ENCODE data around the gene PKP4.

Gene PKP4

DNA sequence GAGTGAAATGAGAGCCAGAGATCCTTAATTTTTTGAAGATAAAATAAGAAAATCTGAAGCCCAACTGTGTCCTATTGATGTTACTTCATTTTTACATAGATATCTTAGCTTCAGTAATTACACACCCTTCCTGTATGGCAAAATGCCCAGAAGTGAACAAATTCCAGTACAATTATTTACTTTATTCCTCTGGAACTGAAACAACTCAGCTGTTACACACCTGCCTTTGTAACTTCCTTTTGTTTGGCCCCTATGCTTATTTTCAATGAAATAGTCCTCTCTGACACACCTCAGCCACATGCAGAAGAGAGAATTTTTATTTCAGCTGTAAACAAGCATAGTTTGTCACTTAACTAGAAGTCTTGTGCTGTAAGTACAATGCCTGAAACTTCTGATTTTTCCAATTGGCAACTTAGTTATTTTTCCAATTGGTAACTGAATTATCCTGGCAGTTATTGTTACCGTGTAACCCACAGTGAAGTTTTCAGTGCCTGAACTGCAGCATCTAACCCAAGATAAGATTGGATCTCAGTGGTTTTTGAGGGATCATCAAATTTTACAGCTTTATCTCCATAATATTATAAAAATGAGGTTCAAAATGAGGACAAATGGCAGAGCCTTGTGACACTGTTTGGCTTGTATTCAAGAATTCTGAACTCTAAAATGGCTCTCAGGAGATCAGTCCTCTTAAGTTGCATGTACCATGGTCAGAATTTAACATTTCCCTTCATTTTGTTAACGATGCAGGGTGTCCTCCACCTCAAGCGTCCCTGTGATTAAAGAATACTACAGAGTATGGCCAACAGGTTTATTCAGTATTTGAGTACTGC, 82.6 kb downstream of the PKP4 start:
- peak; percentile 30 for DNase-seq (ENCODE audit: low read depth)

DNA sequence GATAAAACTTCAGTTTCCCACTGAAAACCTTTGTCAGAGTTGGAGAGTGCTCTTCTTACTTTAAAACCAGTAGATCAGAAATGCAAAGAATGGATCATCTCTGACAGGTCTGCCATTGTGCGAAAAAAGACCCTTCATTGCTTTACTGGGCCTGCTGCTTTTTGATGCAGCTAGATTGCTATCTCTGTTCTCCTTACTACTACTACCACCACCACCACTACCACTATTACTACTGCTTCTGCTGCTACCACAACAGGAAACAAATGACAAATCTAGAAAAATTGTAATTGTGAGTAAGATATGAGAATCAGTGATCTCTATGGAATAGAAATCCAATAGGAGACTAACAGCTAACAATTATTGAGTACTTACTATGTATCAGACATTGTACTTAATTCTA, 85.8 kb downstream of the PKP4 start:
- no peak for DNase-seq (ENCODE audit: low read depth)

DNA sequence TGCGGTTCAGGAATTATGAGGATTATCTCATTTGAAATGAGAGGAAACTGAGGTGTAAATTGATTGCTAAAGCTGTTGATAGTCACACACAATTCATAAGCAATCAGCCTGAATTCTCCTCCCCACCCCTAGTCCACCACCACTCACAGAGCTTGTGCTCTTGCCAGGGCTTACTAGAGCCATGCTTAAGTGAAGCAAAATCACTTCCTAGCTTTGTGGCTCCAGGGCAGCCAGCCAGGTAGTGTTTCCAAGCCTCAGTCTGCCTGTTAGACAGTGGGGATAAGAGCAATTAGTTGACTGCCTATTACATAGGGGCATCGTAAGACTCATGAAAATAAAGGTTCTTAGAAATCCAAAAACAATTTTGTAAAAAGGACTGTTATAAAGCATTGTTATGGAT, 87.2 kb downstream of the PKP4 start:
- DNase-seq (ENCODE audit: low read depth): no peak

DNA sequence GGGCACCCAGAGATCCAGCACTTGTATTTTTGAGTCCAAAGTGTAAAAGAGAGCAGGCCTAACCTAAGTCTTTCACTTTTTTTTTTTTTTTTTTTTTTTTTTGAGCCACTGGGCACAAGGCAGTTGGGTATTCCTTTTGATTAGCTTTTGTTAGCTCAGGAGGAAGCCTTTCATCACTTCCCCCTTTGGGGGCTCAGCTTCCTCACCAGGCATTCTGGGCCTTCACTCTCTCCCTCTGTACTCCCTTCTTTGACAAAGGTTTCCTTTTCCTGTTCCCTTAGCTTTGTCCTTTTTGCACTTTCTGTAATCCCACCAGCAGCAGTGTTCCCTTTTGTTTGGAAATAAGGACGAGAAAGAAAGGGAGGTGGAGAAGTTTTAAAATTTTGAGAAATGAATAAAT, 88.2 kb downstream of the PKP4 start:
- no peak for DNase-seq (ENCODE audit: low read depth)

DNA sequence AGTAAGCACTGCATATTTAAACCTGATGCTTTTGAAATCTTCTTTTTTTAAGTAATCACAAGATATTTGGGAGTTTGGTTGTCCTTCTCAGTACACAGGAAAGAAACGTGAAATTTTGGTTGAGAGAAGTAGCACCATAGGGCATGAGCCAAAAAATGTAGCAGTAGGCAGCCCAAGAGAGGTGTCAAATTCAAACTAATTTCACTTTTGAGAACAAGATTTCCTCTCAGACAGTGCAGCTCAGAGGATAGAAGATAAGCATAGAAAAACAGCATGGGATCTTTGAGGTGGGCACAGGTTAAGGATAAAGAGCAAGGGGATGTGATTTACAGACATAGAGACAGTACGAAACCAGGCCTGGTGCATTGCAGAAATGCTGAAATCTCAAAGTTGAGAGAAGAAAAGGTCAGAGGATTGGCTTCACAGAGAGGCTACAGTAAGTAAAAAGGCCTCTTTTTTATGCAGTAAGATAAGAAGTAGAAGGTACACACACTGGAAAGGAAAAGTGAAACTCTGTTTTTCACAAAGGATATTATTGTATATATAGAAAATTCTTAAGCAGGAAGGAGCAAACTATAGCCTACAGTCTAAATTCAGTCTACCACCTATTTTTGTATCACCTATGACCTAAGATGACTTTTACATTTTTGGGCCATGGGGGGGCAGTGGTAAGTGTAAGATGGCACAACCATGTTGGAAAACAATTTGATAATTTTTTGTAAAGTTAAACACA, 89.8 kb downstream of the PKP4 start:
- no peak for DNase-seq (ENCODE audit: low read depth)

DNA sequence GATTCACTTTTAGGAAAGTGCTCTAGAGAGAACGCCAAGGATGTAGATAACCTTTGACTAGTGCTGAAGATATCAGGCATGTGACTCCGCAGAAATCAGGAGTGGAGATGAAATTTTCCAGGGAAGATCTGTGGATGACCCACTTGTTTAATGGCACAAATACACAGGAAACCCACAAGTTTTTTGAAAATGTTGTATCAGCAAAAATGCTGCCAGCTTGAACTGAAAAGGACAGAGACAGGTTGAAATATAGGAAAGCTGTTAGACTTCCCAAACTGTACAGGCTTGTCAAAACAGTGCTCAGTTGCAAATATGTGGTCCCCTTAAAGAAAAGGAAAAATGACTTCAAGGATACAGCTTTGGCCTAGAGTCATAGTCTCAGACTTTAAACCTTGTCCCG, 96.5 kb downstream of the PKP4 start:
- DNase-seq (ENCODE audit: low read depth): no peak

DNA sequence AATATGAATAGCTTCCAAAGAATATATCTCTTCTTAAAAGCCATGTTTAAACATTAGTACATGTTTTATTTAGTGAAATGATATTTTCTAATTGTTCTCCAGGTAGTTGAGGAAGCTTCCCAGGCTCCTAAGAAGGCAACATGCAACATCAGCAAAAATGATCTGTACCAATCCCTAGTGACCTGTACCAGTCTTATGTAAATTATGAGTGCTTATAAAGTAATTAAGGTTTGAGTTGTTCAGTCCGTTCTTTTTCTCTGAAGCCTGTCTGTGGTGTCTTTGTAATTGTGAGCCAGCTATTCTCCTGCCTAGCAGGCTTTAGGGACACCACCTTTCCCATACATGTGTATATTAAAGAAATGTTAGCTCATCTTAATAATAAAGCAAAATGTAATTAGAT, 98.2 kb downstream of the PKP4 start:
- no peak for DNase-seq (ENCODE audit: low read depth)

DNA sequence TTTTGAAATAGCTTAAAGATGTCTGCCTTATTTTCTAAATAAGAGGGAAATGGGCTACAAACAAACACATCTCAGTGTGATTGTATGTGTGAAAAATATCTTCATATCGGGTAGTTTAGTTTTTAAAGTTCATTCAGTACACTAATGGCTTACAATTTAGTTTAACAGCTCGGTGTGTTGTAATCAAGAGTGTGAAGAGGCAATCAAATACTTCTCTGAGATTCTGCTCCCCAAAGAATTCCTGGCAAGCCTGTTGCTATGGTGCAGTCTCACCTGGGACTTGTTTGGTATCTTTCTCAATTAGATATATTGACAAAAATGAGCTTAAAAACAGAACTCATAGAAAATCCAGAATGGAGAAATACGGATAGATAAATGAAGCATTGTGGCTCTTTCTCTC, 99.4 kb downstream of the PKP4 start:
- DNase-seq (ENCODE audit: low read depth): no peak

DNA sequence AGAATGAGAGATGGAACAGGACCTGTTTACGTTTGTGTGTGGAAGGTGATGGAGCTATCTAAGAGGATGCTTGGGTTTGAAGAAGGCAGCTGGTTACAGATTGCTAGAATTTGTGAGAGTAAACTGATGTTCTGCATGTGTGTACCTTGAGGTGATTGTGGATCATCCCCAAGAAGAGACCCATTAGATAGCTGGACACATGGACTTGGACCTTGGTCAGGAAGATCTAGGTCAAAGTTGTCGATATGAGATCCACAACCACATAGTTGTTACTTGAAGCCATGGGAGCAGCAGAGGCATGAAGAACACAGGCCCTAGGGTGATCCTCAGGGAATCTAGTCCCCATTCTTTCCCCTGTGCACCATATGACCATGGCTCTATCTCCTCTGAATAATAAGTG, 101.0 kb downstream of the PKP4 start:
- no peak for DNase-seq (ENCODE audit: low read depth)

DNA sequence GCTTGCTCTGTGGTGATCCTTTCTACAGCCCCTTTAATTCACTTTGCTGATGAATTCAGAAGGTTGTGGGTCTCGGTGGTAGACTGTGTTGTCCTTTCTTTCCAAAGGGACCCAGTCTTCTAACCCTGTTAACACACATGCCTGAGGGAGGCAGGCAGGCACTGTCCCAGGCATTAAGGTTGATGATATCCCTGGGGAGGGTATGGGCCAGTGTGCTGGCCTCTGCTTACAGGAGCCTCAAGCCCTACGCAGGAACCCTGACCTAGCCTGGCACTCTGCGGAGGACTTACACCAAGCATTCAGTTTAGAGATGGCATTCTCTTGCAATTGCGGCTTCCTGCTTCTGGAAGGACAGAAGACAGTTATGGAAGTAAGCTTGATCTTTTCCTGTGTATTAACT, 102.5 kb downstream of the PKP4 start:
- DNase-seq (ENCODE audit: low read depth): no peak

DNA sequence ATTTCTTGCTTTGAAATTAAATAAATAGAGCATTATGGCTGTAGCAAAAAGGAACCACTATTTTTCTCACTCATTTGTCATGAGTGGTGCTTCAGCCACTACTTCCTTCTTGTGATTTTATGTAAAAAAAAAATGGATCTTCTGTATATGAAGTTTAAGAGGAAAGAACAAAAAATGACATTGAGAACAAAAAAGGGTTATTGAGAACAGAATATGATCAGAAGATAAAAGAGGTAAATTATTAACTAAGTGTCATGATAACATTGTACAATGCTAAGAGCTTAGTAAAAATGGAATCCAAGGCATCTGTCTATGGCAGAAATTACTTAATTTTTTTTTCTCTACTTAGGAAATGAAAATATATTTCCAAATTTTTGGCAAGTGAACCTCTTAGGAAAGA, 103.5 kb downstream of the PKP4 start:
- no peak for DNase-seq (ENCODE audit: low read depth)

DNA sequence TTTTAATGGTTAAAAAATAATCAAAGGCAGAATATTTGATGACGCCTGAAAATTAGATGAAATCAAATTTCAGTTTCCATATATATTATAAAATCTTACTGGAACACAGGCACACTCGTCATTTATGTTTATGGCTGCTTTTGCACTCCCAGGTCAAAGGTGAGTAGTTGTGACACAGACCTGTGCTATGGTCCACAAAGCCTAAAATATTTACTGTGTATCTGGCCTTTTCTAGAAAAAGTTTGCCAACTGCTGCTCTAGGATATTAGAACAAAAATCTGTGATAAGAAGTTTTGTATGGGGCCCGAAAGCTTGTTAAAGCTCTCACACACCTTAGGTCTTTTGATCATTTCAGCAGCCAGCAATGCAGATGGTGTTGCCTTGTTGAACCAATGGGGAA, 104.3 kb downstream of the PKP4 start:
- DNase-seq (ENCODE audit: low read depth): no peak

DNA sequence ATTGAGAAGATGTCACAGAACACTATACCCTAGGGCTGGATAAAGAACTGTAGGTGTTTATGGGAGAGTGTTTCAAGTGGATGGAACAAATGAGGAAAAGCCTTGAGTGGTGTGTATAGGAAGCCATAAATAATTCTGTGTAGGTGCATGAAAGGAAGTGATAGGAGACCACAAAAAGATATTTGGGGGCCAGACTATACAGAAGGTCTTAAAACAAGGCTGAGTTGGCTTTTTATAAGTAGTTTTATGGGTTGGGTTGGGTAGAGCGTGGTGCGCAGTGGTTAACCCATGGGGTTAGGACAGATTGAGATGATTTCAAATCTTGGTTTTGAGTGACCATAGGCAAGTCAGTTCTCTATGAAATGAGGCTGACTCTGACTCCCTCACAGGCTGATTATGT, 110.5 kb downstream of the PKP4 start:
- no peak for DNase-seq (ENCODE audit: low read depth)

DNA sequence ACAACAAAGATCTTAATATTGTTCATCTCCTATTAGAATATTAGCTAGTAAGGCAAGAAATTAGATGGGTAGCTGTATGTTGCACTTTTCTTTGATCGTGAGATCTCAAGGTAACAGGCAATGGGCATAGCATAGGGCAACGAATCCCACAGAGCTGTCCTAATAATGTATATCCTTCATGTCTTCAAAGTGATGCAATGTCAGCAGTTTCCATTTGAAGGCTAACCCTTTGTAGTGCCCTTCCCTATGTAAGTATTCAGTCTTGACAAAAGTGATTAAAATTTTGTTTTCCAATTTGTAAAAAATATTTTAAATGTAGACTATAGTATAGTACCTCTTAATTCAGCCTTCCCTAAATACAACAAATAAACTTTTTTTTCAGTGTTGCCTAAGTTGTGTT, 112.5 kb downstream of the PKP4 start:
- no peak for DNase-seq (ENCODE audit: low read depth)

DNA sequence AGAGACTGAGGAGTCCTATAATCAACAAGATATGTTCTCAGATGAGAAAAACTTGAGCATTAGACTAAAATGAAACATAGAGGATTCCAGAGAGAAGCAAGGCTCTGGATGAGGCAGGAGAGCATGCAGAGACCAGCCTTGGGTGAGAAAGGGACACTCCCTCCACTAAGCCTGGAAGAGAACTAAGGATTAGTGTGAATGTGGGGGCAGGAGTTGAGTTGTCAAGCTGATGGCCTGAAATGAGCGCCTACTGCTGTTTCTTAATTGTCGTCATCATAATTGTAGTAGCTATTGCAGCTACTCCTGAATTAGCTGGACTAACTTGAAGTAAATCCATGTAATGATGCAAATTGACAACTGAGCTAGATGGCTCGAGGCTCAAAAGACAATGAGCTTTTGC, 114.1 kb downstream of the PKP4 start:
- no peak for DNase-seq (ENCODE audit: low read depth)

DNA sequence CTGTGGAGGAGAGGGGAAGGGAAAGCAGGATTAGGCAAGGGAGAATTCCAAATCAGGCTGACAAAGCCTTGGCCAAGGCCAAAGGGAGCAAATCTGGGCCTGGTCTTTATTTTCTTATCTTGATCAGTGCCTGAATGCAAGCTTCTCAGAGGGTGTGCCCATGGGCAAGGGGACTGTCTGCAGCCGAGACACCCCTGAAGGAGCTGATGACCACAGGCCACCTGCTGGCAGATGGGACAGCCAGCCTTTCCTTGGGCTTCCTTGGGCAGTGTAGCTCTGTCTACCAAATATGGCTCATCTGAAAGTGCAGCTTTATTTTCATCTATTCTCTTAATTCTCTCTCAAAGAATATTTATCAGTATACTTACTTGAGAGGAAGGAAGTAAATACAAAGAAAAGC, 117.0 kb downstream of the PKP4 start:
- DNase-seq (ENCODE audit: low read depth): no peak

DNA sequence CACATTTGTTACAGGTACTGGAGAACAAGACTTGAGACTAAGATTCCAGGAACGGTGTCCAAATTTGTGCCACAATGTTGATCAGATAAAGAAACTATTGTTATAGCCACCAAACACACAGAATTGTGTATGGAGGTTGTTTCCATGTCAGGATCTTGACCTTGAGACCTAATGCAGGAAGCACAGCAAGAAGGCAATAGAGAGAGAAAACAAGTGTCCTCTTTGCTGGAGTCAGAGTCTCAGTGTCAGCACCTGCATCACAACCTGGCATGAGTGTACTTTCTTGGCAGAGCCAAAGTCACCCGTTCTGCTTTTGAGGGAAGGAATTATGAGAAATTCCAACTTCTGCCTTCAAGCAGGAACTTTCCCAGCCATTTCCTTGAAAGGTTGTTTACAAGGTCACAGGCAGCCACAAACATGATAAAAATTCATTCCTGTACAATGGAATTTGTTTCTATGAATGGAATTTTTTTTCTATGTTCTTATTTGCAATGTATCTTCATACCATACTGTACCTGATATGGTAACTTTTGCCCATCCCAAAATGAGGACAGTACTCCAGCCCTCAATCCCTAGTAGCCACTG, 118.4 kb downstream of the PKP4 start:
- DNase-seq (ENCODE audit: low read depth): no peak

DNA sequence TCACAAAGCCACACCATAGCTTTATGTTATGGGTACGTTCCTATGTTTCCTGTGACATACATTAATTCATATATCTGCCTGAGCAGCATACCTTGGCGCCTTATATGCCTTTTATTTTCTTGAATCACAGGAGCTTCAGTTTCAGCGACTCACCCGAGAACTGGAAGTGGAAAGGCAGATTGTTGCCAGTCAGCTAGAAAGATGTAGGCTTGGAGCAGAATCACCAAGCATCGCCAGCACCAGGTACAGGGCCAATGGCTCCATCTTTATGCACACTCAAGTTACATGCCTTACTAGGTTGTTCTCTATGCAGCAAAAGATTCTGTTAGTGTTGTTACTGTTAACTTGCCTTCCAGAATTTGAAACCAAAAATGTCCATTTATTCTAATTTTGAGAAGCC, 120.4 kb downstream of the PKP4 start:
- DNase-seq (ENCODE audit: low read depth): no peak

DNA sequence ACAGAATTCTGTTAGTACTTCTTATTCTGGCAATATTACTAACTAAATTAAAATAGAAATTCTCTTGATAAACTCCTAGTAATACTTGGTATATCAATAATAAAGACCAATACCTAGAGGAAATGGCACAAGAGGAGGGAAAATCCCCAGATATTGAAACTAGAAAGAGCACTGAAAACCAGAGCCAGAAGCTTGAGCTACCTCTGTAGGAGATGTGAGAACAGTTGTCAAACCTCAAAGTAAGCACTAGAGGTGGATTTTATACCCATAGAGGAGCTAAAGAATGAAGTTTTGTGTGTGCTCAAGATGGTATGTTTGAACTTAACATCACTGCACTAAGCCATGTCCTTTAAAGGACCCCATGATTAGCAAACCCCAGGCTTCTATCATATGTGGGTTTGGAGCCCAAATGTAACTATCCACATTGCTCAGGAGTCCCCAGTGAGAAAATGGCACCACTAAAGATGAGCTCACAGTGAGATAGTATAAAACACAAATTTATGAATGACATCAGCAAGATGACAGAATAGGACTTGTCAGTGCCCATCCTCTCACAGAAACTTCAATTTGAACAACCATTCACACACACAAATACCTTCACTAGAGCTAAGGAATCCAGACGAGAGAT, 122.1 kb downstream of the PKP4 start:
- no peak for DNase-seq (ENCODE audit: low read depth)

DNA sequence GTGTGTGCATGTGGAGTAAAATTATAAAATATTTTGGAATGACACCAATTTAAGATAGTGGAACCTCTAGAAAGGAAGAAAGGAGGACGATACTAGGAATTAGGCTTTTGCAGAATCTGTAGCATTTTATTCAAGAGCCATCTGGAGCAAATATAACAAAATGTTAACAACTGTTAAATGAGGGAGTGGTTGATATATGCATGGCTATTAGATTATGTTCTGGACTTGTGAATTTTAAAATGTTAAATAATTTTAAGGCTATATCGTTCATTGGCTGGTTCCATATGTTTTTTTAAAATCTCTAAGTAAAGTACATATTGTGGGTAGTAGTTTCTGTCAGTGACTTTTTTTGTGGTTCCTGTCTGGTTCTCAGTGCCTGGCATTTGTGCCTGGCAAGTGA, 123.2 kb downstream of the PKP4 start:
- no peak for DNase-seq (ENCODE audit: low read depth)

DNA sequence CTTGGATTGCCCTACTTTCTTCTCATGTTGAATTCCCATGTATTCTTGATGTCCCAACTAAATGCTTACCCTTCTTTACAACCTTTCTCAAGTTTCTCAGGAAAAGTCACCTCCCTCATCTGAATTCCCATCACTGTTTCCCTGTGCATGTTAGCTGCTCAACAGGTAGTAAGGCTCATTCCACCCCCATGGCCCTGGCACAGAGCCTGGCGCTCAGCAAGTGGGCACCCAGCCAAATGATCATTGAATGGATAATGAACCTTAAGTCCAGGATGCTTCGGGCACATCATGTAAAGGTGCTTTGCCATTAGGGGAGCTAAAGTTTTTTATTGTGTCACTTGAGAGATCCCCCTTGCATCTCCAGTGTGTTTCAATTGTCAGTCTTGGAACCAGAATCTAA, 124.0 kb downstream of the PKP4 start:
- no peak for DNase-seq (ENCODE audit: low read depth)

DNA sequence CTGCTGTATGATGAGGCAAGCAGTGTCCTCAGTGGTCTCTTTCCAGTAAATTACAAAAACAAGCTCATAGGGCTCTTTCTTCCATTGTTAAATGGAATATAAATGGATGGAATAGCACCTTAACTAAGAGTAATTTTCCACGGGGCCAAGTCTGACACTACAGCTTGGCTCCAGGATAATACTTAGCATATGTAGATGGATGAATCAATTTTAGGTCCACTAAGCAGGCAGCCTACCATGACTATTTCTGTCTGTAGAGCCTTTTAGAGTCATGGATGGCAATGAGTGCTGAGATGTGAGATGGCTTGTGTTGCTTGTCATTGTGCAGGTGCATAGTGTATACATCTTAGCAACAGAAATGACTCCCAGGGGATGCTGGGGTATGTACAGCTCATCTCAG, 125.9 kb downstream of the PKP4 start:
- no peak for DNase-seq (ENCODE audit: low read depth)

DNA sequence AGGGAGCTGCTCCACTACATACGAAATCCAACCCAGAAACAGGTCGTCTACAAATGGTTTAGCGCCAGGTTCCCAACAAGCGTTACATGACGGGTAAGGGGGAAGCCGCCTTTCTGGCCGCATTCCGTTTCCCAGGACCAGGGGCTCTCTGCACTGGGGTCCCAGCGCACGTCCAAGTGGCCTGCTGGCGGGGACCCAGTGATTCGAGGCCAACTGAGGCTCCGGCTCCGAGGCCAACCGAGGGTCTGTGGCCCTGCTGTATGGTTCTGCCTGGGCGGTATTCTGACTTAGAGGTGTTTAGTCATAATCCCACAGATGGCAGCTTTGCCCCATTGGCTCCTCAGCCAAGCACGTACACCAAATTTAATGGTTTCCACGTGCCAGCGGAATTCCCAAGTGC, 127.2 kb downstream of the PKP4 start:
- no peak for DNase-seq (ENCODE audit: low read depth)

All from HS-27A (cell line).